ENCODE measurements around the gene GALNT16.

- TF ChIP-seq CTCF (conservative IDR thresholded peaks at IDR 0.05 in 1 of 2, IDR thresholded peaks at IDR 0.05 in 1 of 2; ENCODE audit: low read depth in 1 of 2, low read length in 2 of 2) (no peak), EZH2 (IDR thresholded peaks at IDR 0.05; ENCODE audit: low read length, missing control alignments) (no peak)
Measured at GRCh38 chr14:69259168-69259526, 811 bp upstream of the GALNT16 start.
